GM23248 (cell line): ENCODE data around the gene SLC6A5.

Experiments used
- EZH2 ChIP-seq: fragments of 200-600 bp; sonication (generic); IDR thresholded peaks from 2 replicates; pipeline ENCODE4 v1.6.1; 2018; ENCODE audit warnings: antibody characterized with exemption, mild to moderate bottlenecking; ENCODE audit not compliant: insufficient read depth, poor library complexity, severe bottlenecking
- EZH2phosphoT487 ChIP-seq: fragments of 200-600 bp; sonication (generic); IDR thresholded peaks from 2 replicates; pipeline ENCODE4 v1.6.1; 2018; ENCODE audit warnings: antibody characterized with exemption, moderate library complexity, mild to moderate bottlenecking, low read depth; ENCODE audit not compliant: insufficient read depth

- TF ChIP-seq EZH2, result no peak
- TF ChIP-seq EZH2phosphoT487, result no peak
Observed at GRCh38 chr11:20608934-20609333, 9.5 kb downstream of the SLC6A5 start.
